Suprapubic skin (tissue), 3 donors: Measurements from ENCODE around the gene GPR84.

Experiments
- CTCF ChIP-seq, 2 donors: fragments of 200-600 bp in 1 of 2; fragments of 450-650 bp in 1 of 2; sonication (generic) in 1 of 2; IDR thresholded peaks; one replicate each; pipeline ENCODE4 v1.5.1; 2016 to 2019; ENCODE audit warnings: antibody characterized with exemption in 2 of 2, mild to moderate bottlenecking in 1 of 2, moderate library complexity in 1 of 2
- EP300 ChIP-seq: sonication (generic); formaldehyde crosslinking; IDR thresholded peaks from one replicate; pipeline ENCODE4 v1.6.1; 2017; ENCODE audit warnings: antibody characterized with exemption

GRCh38 chr12:54333420-54334034, 30.8 kb downstream of the GPR84 start:
- no peak for TF ChIP-seq EP300
- no peak for TF ChIP-seq CTCF (IDR thresholded peaks at IDR 0.05)
